ENCODE results near the gene ADD1.

Gene ADD1

GRCh38 chr4:2863649-2864048 lies 20.0 kb downstream of the ADD1 start:
- no peak for TF ChIP-seq CTCF (IDR thresholded peaks at IDR 0.05; ENCODE audit: insufficient read depth, low read depth, low read length, missing control alignments)
- H3K4me3 ChIP-seq (ENCODE audit: low read depth, low read length), result no peak overlapping the region
- DNase-seq (ENCODE audit: low read depth), result no peak

- no peak for DNase-seq (ENCODE audit: low read depth)
- no peak overlapping the region for H3K4me3 ChIP-seq (ENCODE audit: low read depth, low read length)
- no peak for TF ChIP-seq CTCF (IDR thresholded peaks at IDR 0.05; ENCODE audit: insufficient read depth, low read depth, low read length, missing control alignments)
Observed at GRCh38 chr4:2865196-2865780, 21.6 kb downstream of the ADD1 start.

- H3K4me3 ChIP-seq (ENCODE audit: low read depth, low read length), result no peak overlapping the region
- no peak for TF ChIP-seq CTCF (IDR thresholded peaks at IDR 0.05; ENCODE audit: insufficient read depth, low read depth, low read length, missing control alignments)
- no peak for DNase-seq (ENCODE audit: low read depth)
Observed at GRCh38 chr4:2866160-2866861, 22.7 kb downstream of the ADD1 start.

- no peak for DNase-seq (ENCODE audit: low read depth)
- TF ChIP-seq CTCF (IDR thresholded peaks at IDR 0.05; ENCODE audit: insufficient read depth, low read depth, low read length, missing control alignments), result no peak
Observed at GRCh38 chr4:2866891-2867290, 23.2 kb downstream of the ADD1 start.

GRCh38 chr4:2867758-2868491 lies 24.3 kb downstream of the ADD1 start:
- no peak overlapping the region for H3K4me3 ChIP-seq (ENCODE audit: low read depth, low read length)
- DNase-seq (ENCODE audit: low read depth), result no peak
- TF ChIP-seq CTCF (IDR thresholded peaks at IDR 0.05; ENCODE audit: insufficient read depth, low read depth, low read length, missing control alignments), result no peak

More at GRCh38 chr4:2866891-2867290, 23.2 kb downstream of the ADD1 start:
- no peak overlapping the region for H3K4me3 ChIP-seq (ENCODE audit: low read depth, low read length)

- no peak for TF ChIP-seq CTCF (IDR thresholded peaks at IDR 0.05; ENCODE audit: insufficient read depth, low read depth, low read length, missing control alignments)
- DNase-seq (ENCODE audit: low read depth), result no peak
- H3K4me3 ChIP-seq (ENCODE audit: low read depth, low read length), result no peak overlapping the region
Observed at GRCh38 chr4:2868877-2869487, 25.3 kb downstream of the ADD1 start.

Measured in GM12865 (cell line).